ENCODE data around the gene CD37. TPM values are rescaled to one million over a fixed set of nuclear protein-coding genes. Genes with fewer than 3 reads are reported as not detected.

The CD37 gene
- total RNA-seq, 1 donor from 2014 or later = 0.96 TPM

GRCh38 chr19:49378512-49378911 lies 43.3 kb downstream of the CD37 start:
- DNase-seq (ENCODE audit: low spot score) = no peak

GRCh38 chr19:49380391-49380790 lies 45.2 kb downstream of the CD37 start:
- no peak for DNase-seq (ENCODE audit: low spot score)

GRCh38 chr19:49382639-49383038 lies 47.4 kb downstream of the CD37 start:
- no peak for DNase-seq (ENCODE audit: low spot score)

- no peak for DNase-seq (ENCODE audit: low spot score)
Observed at GRCh38 chr19:49383599-49383998, 48.4 kb downstream of the CD37 start.

GRCh38 chr19:49387936-49388372 lies 52.7 kb downstream of the CD37 start, which contains the start of gene KASH5:
Gene KASH5, plus strand, starts transcription at chr19:49388249. Its CDS starts 2,635 bp downstream, at chr19:49390884.
- peak; percentile 50 for DNase-seq (ENCODE audit: low spot score)

GRCh38 chr19:49389406-49389805 lies 54.2 kb downstream of the CD37 start:
- DNase-seq (ENCODE audit: low spot score) = no peak

Other genes starting within 250 kb of the CD37 start
- gene SNRNP70, start 250.0 kb upstream of the CD37 start, total RNA-seq (ENCODE audit: insufficient read depth, low replicate concordance) = 143 TPM
- not detected for gene LIN7B, start 221.0 kb upstream of the CD37 start, total RNA-seq (ENCODE audit: insufficient read depth, low replicate concordance)
- not detected for gene C19orf73, start 216.3 kb upstream of the CD37 start, total RNA-seq (ENCODE audit: insufficient read depth, low replicate concordance)
- 32.5 TPM for gene PPFIA3, start 215.9 kb upstream of the CD37 start, total RNA-seq (ENCODE audit: insufficient read depth, low replicate concordance)
- 0.72 TPM for gene HRC, start 180.0 kb upstream of the CD37 start, total RNA-seq (ENCODE audit: insufficient read depth, low replicate concordance)
- 8.2 TPM for gene TRPM4, start 177.6 kb upstream of the CD37 start, total RNA-seq (ENCODE audit: insufficient read depth, low replicate concordance)
- gene SLC6A16, start 10.2 kb upstream of the CD37 start, total RNA-seq (ENCODE audit: insufficient read depth, low replicate concordance) = 3.6 TPM
- gene TEAD2, start 27.0 kb downstream of the CD37 start, total RNA-seq (ENCODE audit: insufficient read depth, low replicate concordance) = 25.5 TPM
- not detected for gene DKKL1, start 28.5 kb downstream of the CD37 start, total RNA-seq (ENCODE audit: insufficient read depth, low replicate concordance)
- gene KASH5, start 52.8 kb downstream of the CD37 start, total RNA-seq (ENCODE audit: insufficient read depth, low replicate concordance) = 1.7 TPM
- not detected for gene PTH2, start 88.0 kb downstream of the CD37 start, total RNA-seq (ENCODE audit: insufficient read depth, low replicate concordance)
- not detected for gene GFY, start 90.0 kb downstream of the CD37 start, total RNA-seq (ENCODE audit: insufficient read depth, low replicate concordance)
- 0.72 TPM for gene SLC17A7, start 106.1 kb downstream of the CD37 start, total RNA-seq (ENCODE audit: insufficient read depth, low replicate concordance)
- 61.9 TPM for gene PIH1D1, start 116.4 kb downstream of the CD37 start, total RNA-seq (ENCODE audit: insufficient read depth, low replicate concordance)
- gene ALDH16A1, start 117.8 kb downstream of the CD37 start, total RNA-seq (ENCODE audit: insufficient read depth, low replicate concordance) = 18.3 TPM
- 1.9 TPM for gene FLT3LG, start 138.8 kb downstream of the CD37 start, total RNA-seq (ENCODE audit: insufficient read depth, low replicate concordance)
- 1,894 TPM for gene RPL13A, start 152.2 kb downstream of the CD37 start, total RNA-seq (ENCODE audit: insufficient read depth, low replicate concordance)
- 4,623 TPM for gene RPS11, start 161.0 kb downstream of the CD37 start, total RNA-seq (ENCODE audit: insufficient read depth, low replicate concordance)
- gene FCGRT, start 177.3 kb downstream of the CD37 start, total RNA-seq (ENCODE audit: insufficient read depth, low replicate concordance) = 121 TPM
- gene RCN3, start 192.6 kb downstream of the CD37 start, total RNA-seq (ENCODE audit: insufficient read depth, low replicate concordance) = 136 TPM
- gene NOSIP, start 245.2 kb downstream of the CD37 start, total RNA-seq (ENCODE audit: insufficient read depth, low replicate concordance) = 52.0 TPM
- not detected for gene PRRG2, start 245.9 kb downstream of the CD37 start, total RNA-seq (ENCODE audit: insufficient read depth, low replicate concordance)

Measured in umbilical cord (tissue), 2 donors.